GM12891 (cell line): Measurements from ENCODE around the gene BCL3.

Experiments used
- PAX5 ChIP-seq: IDR thresholded peaks from 2 replicates; pipeline ENCODE4 v1.6.1; 2011; ENCODE audit warnings: low read length, moderate library complexity, mild to moderate bottlenecking; ENCODE audit not compliant: insufficient read depth, severe bottlenecking
- POLR2A ChIP-seq: IDR thresholded peaks from 2 replicates; pipeline ENCODE4 v1.6.1; 2011; ENCODE audit warnings: low read depth, low read length, control low read depth
- POLR2AphosphoS5 ChIP-seq: IDR thresholded peaks from 2 replicates; pipeline ENCODE4 v1.6.1; 2011; ENCODE audit warnings: low read depth, low read length, control low read depth

DNA sequence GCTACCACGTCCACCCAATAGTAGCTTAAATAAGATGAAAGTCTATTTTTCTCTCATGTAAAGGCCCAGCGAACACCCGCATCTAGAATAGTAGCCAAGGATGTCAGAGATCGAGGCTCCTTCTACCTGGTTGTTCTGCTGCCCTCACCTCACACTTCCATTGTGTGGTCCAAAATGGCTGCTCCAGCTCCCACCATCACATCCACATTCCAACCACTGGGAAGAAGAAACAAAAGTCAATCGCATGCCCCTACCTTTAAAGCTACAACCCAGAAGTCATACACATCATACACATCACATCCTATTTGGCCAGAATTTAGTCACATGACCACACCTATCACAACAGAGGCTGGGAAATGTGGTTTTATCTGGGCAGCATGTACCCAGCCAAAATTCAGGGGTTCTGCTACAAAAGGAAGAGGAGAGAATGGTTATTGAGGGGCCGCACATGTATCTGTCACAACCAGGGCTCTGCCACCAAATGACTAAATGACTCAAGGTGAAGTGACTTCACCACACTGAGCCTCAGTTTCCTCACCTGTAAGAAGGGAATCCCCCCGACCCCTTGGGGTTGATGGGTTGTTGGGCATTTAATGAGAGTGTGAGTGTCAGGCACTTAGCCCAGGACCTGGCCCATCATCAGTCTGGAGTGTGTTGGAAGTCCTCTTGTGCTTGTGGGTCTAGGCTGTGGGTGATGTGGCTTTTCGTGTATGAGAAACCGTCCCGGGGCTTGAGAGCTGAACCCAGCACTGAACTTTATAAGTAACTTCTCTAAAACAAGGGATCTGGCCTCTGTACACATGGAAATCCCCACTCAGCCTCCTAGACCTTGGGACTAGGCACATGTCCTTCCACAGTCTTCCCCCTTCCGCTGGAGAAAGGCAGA lies 19.0 kb downstream of the BCL3 start:
- TF ChIP-seq PAX5 = no peak
- TF ChIP-seq POLR2A = no peak
- TF ChIP-seq POLR2AphosphoS5 = no peak
